GM23338 (cell line): ENCODE measurements around the gene DUS4L. TPM values are rescaled to one million over a fixed set of nuclear protein-coding genes. Genes with fewer than 3 reads are reported as not detected.

Experiments used
- ATAC-seq: fragments of 200-7000 bp; cut with Tn5 transposase; 3 replicates; pipeline ENCODE4 v1.9.1; 2020
- DNase-seq: peaks from one replicate; pipeline ENCODE4 v3.0.0-alpha.2; 2015; ENCODE audit warnings: low spot score
- H2AFZ ChIP-seq: fragments of 200-600 bp; sonication (generic); 2 replicates; pipeline ENCODE4 v1.8.0; 2016; ENCODE audit warnings: antibody characterized with exemption, mild to moderate bottlenecking, moderate library complexity
- H3F3A ChIP-seq: fragments of 200-600 bp; sonication (generic); replicated peaks from 2 replicates; pipeline ENCODE4 v1.8.0; 2017; ENCODE audit warnings: antibody characterized with exemption, mixed run types, low read depth
- H3K27ac ChIP-seq: fragments of 200-600 bp; sonication (generic); 2 replicates; pipeline ENCODE4 v1.6.1; 2016; ENCODE audit warnings: low read depth
- H3K27me3 ChIP-seq: fragments of 200-600 bp; sonication (generic); 2 replicates; pipeline ENCODE4 v1.8.0; 2016; ENCODE audit warnings: mild to moderate bottlenecking, mixed run types, moderate library complexity; ENCODE audit not compliant: insufficient read depth
- H3K36me3 ChIP-seq: fragments of 200-600 bp; sonication (generic); 2 replicates; pipeline ENCODE4 v1.8.0; 2016; ENCODE audit warnings: mild to moderate bottlenecking; ENCODE audit not compliant: insufficient read depth
- H3K4me1 ChIP-seq: fragments of 200-600 bp; sonication (generic); 2 replicates; pipeline ENCODE4 v1.8.0; 2016; ENCODE audit warnings: mild to moderate bottlenecking, moderate library complexity; ENCODE audit not compliant: insufficient read depth
- H3K4me2 ChIP-seq: fragments of 200-600 bp; sonication (generic); 2 replicates; pipeline ENCODE4 v1.7.1; 2017; ENCODE audit warnings: mixed run types
- H3K4me3 ChIP-seq: fragments of 200-600 bp; sonication (generic); 2 replicates; pipeline ENCODE4 v1.6.1; 2016; ENCODE audit warnings: mixed run types
- H3K79me2 ChIP-seq: fragments of 200-600 bp; sonication (generic); replicated peaks from 2 replicates; pipeline ENCODE4 v1.8.0; 2017; ENCODE audit warnings: mild to moderate bottlenecking; ENCODE audit not compliant: insufficient read depth
- H3K9me2 ChIP-seq: fragments of 200-600 bp; sonication (generic); 2 replicates; pipeline ENCODE4 v1.8.0; 2017; ENCODE audit not compliant: insufficient read depth
- H4K20me1 ChIP-seq: fragments of 200-600 bp; sonication (generic); replicated peaks from 2 replicates; pipeline ENCODE4 v1.8.0; 2017; ENCODE audit warnings: mild to moderate bottlenecking; ENCODE audit not compliant: insufficient read depth
- H3K27ac Mint-ChIP-seq: 2 replicates; pipeline ENCODE4 v1.8.0; 2020; ENCODE audit warnings: inconsistent platforms, mild to moderate bottlenecking, moderate library complexity, mixed read lengths
- H3K27me3 Mint-ChIP-seq: 3 replicates; pipeline ENCODE4 v1.8.0; 2022; ENCODE audit warnings: low read depth, mild to moderate bottlenecking, moderate library complexity, mixed read lengths, inconsistent platforms; ENCODE audit not compliant: insufficient read depth, poor library complexity
- H3K36me3 Mint-ChIP-seq: 3 replicates; pipeline ENCODE4 v1.8.0; 2021; ENCODE audit warnings: low read depth, mild to moderate bottlenecking, inconsistent platforms, moderate library complexity, mixed read lengths
- H3K4me1 Mint-ChIP-seq: 3 replicates; pipeline ENCODE4 v1.8.0; 2020; ENCODE audit warnings: mild to moderate bottlenecking, inconsistent platforms, mixed read lengths
- H3K4me3 Mint-ChIP-seq: 3 replicates; pipeline ENCODE4 v1.8.0; 2021; ENCODE audit warnings: moderate library complexity, mild to moderate bottlenecking, inconsistent platforms, mixed read lengths
- H3K9me3 Mint-ChIP-seq: 3 replicates; pipeline ENCODE4 v1.8.0; 2020; ENCODE audit warnings: moderate library complexity, mild to moderate bottlenecking, inconsistent platforms, mixed read lengths
- CREB1 ChIP-seq: fragments of 250-450 bp; sonication (Bioruptor Pico); IDR thresholded peaks from 2 replicates; pipeline ENCODE4 v1.5.0; 2020; ENCODE audit warnings: low read depth, mild to moderate bottlenecking, moderate library complexity
- POLR2AphosphoS5 ChIP-seq: IDR thresholded peaks from 2 replicates; pipeline ENCODE4 v1.6.1; 2016; ENCODE audit warnings: antibody characterized with exemption, low read depth
- REST ChIP-seq: IDR thresholded peaks from one replicate; pipeline ENCODE4 v1.6.1; 2018; ENCODE audit warnings: antibody characterized with exemption; ENCODE audit not compliant: unreplicated experiment
- ZNF114 ChIP-seq: fragments of 250-450 bp; sonication (Bioruptor Pico); IDR thresholded peaks from 2 replicates; pipeline ENCODE4 v1.5.0; 2020; ENCODE audit warnings: mild to moderate bottlenecking, moderate library complexity
- ZNF331 ChIP-seq: fragments of 250-450 bp; sonication (Bioruptor Pico); IDR thresholded peaks from 2 replicates; pipeline ENCODE4 v1.5.0; 2020; ENCODE audit warnings: low read depth, mild to moderate bottlenecking, moderate library complexity
- polyA plus RNA-seq: library from polyadenylated mRNA; unstranded; fragments of >200 nt; fragmentation: Nextera tagmentation; extraction: Ambion mirVana; gene quantifications from 2 replicates; pipeline ENCODE4 v1.2.1, GENCODE V29; 2016
- total RNA-seq: library from RNA; depleted of rRNA; stranded (reverse); fragments of >200 nt; shearing (Covaris generic); gene quantifications from 2 replicates; pipeline ENCODE4 v1.2.3, GENCODE V29; 2014
- TF ChIP-seq, protein P1 (sequence below): fragments of 250-450 bp; sonication (Bioruptor Pico); IDR thresholded peaks from 2 replicates; pipeline ENCODE4 v1.5.0; 2020; ENCODE audit warnings: mild to moderate bottlenecking, moderate library complexity

Gene DUS4L
- total and polyA plus RNA-seq, 2 experiments from 2014 or later = 16.7 to 22.9 TPM

GRCh38 chr7:107591421-107591820 is 27.6 kb downstream of the DUS4L start:
- H3K4me2 ChIP-seq = no peak overlapping the region
- Mint-ChIP-seq H3K27ac (no peak overlapping the region), H3K4me1 (no peaks in the 10 kb centered on the region), H3K4me3 (no peak overlapping the region), H3K9me3 (peaks cover 3% of the 10 kb centered on the region; the same call in 2 of the 3 replicates), H3K36me3 (peaks cover 12% of the 10 kb centered on the region), H3K27me3 (peaks cover 3% of the 10 kb centered on the region)
- ATAC-seq = no peak
- no peaks in the 10 kb centered on the region for H3K27me3 ChIP-seq
- H3F3A ChIP-seq = no peaks in the 10 kb centered on the region
- no peaks in the 10 kb centered on the region for H3K36me3 ChIP-seq
- H3K4me1 ChIP-seq = no peaks in the 10 kb centered on the region
- H3K9me2 ChIP-seq = no peaks in the 10 kb centered on the region
- no peaks in the 10 kb centered on the region for H3K79me2 ChIP-seq
- no peak overlapping the region for H3K4me3 ChIP-seq
- TF ChIP-seq POLR2AphosphoS5 (no peak), CREB1 (CRISPR knock-in tag) (no peak), ZNF331 (no peak), ZNF114 (CRISPR knock-in tag) (no peak), REST (no peak)
- TF ChIP-seq, protein P1, sequence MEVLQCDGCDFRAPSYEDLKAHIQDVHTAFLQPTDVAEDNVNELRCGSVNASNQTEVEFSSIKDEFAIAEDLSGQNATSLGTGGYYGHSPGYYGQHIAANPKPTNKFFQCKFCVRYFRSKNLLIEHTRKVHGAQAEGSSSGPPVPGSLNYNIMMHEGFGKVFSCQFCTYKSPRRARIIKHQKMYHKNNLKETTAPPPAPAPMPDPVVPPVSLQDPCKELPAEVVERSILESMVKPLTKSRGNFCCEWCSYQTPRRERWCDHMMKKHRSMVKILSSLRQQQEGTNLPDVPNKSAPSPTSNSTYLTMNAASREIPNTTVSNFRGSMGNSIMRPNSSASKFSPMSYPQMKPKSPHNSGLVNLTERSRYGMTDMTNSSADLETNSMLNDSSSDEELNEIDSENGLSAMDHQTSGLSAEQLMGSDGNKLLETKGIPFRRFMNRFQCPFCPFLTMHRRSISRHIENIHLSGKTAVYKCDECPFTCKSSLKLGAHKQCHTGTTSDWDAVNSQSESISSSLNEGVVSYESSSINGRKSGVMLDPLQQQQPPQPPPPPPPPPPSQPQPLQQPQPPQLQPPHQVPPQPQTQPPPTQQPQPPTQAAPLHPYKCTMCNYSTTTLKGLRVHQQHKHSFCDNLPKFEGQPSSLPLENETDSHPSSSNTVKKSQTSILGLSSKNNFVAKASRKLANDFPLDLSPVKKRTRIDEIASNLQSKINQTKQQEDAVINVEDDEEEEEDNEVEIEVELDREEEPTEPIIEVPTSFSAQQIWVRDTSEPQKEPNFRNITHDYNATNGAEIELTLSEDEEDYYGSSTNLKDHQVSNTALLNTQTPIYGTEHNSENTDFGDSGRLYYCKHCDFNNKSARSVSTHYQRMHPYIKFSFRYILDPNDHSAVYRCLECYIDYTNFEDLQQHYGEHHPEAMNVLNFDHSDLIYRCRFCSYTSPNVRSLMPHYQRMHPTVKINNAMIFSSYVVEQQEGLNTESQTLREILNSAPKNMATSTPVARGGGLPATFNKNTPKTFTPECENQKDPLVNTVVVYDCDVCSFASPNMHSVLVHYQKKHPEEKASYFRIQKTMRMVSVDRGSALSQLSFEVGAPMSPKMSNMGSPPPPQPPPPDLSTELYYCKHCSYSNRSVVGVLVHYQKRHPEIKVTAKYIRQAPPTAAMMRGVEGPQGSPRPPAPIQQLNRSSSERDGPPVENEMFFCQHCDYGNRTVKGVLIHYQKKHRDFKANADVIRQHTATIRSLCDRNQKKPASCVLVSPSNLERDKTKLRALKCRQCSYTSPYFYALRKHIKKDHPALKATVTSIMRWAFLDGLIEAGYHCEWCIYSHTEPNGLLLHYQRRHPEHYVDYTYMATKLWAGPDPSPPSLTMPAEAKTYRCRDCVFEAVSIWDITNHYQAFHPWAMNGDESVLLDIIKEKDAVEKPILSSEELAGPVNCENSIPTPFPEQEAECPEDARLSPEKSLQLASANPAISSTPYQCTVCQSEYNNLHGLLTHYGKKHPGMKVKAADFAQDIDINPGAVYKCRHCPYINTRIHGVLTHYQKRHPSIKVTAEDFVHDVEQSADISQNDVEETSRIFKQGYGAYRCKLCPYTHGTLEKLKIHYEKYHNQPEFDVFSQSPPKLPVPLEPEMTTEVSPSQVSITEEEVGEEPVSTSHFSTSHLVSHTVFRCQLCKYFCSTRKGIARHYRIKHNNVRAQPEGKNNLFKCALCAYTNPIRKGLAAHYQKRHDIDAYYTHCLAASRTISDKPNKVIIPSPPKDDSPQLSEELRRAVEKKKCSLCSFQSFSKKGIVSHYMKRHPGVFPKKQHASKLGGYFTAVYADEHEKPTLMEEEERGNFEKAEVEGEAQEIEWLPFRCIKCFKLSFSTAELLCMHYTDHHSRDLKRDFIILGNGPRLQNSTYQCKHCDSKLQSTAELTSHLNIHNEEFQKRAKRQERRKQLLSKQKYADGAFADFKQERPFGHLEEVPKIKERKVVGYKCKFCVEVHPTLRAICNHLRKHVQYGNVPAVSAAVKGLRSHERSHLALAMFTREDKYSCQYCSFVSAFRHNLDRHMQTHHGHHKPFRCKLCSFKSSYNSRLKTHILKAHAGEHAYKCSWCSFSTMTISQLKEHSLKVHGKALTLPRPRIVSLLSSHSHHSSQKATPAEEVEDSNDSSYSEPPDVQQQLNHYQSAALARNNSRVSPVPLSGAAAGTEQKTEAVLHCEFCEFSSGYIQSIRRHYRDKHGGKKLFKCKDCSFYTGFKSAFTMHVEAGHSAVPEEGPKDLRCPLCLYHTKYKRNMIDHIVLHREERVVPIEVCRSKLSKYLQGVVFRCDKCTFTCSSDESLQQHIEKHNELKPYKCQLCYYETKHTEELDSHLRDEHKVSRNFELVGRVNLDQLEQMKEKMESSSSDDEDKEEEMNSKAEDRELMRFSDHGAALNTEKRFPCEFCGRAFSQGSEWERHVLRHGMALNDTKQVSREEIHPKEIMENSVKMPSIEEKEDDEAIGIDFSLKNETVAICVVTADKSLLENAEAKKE = no peak
- H4K20me1 ChIP-seq = no peaks in the 10 kb centered on the region; the same call in 1 of the 2 replicates
- no peak overlapping the region for H2AFZ ChIP-seq
- no peak overlapping the region for H3K27ac ChIP-seq
- DNase-seq = no peak
